Ovary (tissue), 9 donors: ENCODE data around the gene EPS8. TPM values are rescaled to one million over a fixed set of nuclear protein-coding genes. Genes with fewer than 3 reads are reported as not detected.

Source experiments
- DNase-seq, 5 donors: peaks; one replicate each; pipeline ENCODE4 v3.0.0-alpha.2; 2019 to 2020
- H3K27ac ChIP-seq, 2 donors: fragments of 200-600 bp; one replicate each; pipeline versions ENCODE4 v1.5.1 to v1.8.0; 2019 to 2022
- H3K27me3 ChIP-seq: fragments of 200-600 bp; one replicate; pipeline ENCODE4 v1.8.0; 2022
- H3K36me3 ChIP-seq: fragments of 200-600 bp; sonication (generic); one replicate; pipeline ENCODE4 v1.5.1; 2019
- H3K4me1 ChIP-seq: one replicate; pipeline ENCODE4 v1.8.1; 2013; ENCODE audit warnings: mild to moderate bottlenecking, moderate library complexity; ENCODE audit not compliant: insufficient read depth
- H3K4me3 ChIP-seq: fragments of 200-600 bp; sonication (generic); one replicate; pipeline ENCODE4 v1.5.1; 2017
- H3K9me3 ChIP-seq, 2 donors: fragments of 200-600 bp in 1 of 2; sonication (generic) in 1 of 2; one replicate each; pipeline versions ENCODE4 v1.5.1 to v1.8.1; 2013 to 2019; ENCODE audit warnings: mild to moderate bottlenecking in 1 of 2, moderate library complexity in 1 of 2
- EP300 ChIP-seq: sonication (generic); formaldehyde crosslinking; IDR thresholded peaks from one replicate; pipeline ENCODE4 v1.6.1; 2017; ENCODE audit warnings: antibody characterized with exemption
- POLR2A ChIP-seq: fragments of 450-650 bp; IDR thresholded peaks from one replicate; pipeline ENCODE4 v1.6.1; 2017; ENCODE audit warnings: antibody characterized with exemption, mild to moderate bottlenecking, moderate library complexity
- WGBS, 3 donors: extraction: QIAGEN DNeasy Blood & Tissue Kit in 1 of 3; methylation state at CpG; one replicate each; pipeline versions ENCODE4 v1.1.5 to v1.1.7; 2013 to 2017; 5-methylcytosine and 5-hydroxymethylcytosine counted together
- intact Hi-C, 4 donors: fragments of 100-400 bp; cut with DNase I; formaldehyde crosslinking; loops; one replicate each; pipeline versions ENCODE4 v1.11.0 to v1.15.1; 2022 to 2023
- polyA plus RNA-seq, 2 donors: library from polyadenylated mRNA; stranded (reverse); fragments of 200-250 nt in 1 of 2; fragments of 350-450 nt in 1 of 2; fragmentation: Illumina TruSeq in 1 of 2; extraction: RNeasy Lipid Tissue Mini Kit (QIAGEN cat#74804) in 1 of 2; gene quantifications; one replicate each; pipeline ENCODE4 v1.2.3, GENCODE V29; 2013 to 2014
- total RNA-seq, 7 donors: library from RNA; depleted of rRNA in 2 of 7; stranded (reverse); fragments of >200 nt in 2 of 7; fragmentation: NEBNext Ultra II Directional in 3 of 7; extraction: Animal tissue kit (Norgen Biotek cat#: 25700) in 3 of 7; gene quantifications; one replicate each; pipeline versions ENCODE4 v1.1.0 to v1.2.4, GENCODE V29; 2016 to 2023
- TF ChIP-seq, protein P1 (sequence below), 3 donors: fragments of 450-650 bp in 2 of 3; fragments of 200-600 bp in 1 of 3; IDR thresholded peaks; one replicate each; pipeline versions ENCODE4 v1.5.1 to v1.8.0; 2016 to 2022; ENCODE audit warnings: antibody characterized with exemption in 3 of 3, mild to moderate bottlenecking in 1 of 3
- donor health status: DM: no; HTN: no; CAD: no; lungs with moderate emphysema.
- donor health status: DM: no; HTN: no; CAD: no.
- donor health status: Bipolar disorder and iron deficiency.
- donor health status: DM: yes; HTN: yes; CAD: no.
- donor health status: DM: no; HTN: no; CAD: no.
- donor health status: DM: yes; HTN: yes; CAD: no.

EPS8 gene
- total and polyA plus RNA-seq, 9 donors, result 56.2 to 94.9 (median 77.4) TPM

DNA sequence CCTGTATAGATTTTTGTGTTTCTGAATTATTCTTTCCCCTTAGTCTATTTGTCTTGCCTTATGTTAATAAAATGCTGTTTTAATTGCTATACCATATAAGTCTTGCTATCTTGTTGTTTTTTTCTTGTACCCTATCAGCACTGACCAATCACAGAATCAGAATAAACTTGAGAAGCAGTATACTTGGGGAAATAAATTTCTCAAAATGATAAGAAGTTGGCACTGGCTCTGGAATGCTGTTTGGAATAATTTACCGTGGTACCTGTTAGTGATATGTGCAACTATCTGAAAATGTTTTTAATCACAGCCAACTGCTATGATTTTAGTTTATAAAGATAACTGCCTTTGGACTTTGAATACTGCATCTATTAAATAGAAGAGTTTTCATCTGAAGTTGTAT, 37.9 kb upstream of the EPS8 start:
- Histone ChIP-seq H3K4me1 (no peaks in the 10 kb centered on the region), H3K27ac (no peak overlapping the region), H3K27me3 (no peaks in the 10 kb centered on the region), H3K36me3 (no peaks in the 10 kb centered on the region), H3K4me3 (no peak overlapping the region), H3K9me3 (no peaks in the 10 kb centered on the region)
- no peak for DNase-seq
- TF ChIP-seq EP300 (no peak), POLR2A (no peak)
- TF ChIP-seq, protein P1, sequence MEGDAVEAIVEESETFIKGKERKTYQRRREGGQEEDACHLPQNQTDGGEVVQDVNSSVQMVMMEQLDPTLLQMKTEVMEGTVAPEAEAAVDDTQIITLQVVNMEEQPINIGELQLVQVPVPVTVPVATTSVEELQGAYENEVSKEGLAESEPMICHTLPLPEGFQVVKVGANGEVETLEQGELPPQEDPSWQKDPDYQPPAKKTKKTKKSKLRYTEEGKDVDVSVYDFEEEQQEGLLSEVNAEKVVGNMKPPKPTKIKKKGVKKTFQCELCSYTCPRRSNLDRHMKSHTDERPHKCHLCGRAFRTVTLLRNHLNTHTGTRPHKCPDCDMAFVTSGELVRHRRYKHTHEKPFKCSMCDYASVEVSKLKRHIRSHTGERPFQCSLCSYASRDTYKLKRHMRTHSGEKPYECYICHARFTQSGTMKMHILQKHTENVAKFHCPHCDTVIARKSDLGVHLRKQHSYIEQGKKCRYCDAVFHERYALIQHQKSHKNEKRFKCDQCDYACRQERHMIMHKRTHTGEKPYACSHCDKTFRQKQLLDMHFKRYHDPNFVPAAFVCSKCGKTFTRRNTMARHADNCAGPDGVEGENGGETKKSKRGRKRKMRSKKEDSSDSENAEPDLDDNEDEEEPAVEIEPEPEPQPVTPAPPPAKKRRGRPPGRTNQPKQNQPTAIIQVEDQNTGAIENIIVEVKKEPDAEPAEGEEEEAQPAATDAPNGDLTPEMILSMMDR (IDR thresholded peaks at IDR 0.05), result no peak
- intact Hi-C loops, result no loop called here
- WGBS, 3 donors, result 5 to 15% (median 13%) methylated on average over 1 of the region's 1 CpG

DNA sequence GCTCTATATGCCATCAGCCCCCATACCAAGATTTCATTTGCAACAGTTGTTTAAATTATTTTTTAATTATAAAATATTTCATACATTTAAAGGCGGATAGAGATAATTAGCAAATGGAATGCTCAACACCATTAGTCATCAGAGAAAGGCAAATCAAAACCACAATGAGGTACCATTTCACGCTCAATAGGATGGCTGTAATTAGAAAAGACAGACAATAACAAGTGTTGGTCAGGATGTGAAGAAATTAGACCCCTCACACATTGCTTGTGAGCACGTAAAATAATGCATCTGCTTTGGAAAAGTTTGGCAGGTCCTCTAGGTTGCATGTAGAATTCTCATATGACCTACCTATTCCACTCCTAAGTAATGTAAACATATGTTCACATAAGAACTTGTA, 35.3 kb upstream of the EPS8 start:
- Histone ChIP-seq H3K27me3 (no peaks in the 10 kb centered on the region), H3K4me3 (no peak overlapping the region), H3K9me3 (no peaks in the 10 kb centered on the region), H3K27ac (no peak overlapping the region), H3K36me3 (no peaks in the 10 kb centered on the region), H3K4me1 (no peaks in the 10 kb centered on the region)
- 92 to 96% (median 92%) methylated on average over 3 of the region's 3 CpGs for WGBS, 3 donors
- intact Hi-C loops, result no loop called here
- TF ChIP-seq POLR2A (no peak), EP300 (no peak)
- TF ChIP-seq, protein P1 (IDR thresholded peaks at IDR 0.05), result no peak
- DNase-seq, result no peak

DNA sequence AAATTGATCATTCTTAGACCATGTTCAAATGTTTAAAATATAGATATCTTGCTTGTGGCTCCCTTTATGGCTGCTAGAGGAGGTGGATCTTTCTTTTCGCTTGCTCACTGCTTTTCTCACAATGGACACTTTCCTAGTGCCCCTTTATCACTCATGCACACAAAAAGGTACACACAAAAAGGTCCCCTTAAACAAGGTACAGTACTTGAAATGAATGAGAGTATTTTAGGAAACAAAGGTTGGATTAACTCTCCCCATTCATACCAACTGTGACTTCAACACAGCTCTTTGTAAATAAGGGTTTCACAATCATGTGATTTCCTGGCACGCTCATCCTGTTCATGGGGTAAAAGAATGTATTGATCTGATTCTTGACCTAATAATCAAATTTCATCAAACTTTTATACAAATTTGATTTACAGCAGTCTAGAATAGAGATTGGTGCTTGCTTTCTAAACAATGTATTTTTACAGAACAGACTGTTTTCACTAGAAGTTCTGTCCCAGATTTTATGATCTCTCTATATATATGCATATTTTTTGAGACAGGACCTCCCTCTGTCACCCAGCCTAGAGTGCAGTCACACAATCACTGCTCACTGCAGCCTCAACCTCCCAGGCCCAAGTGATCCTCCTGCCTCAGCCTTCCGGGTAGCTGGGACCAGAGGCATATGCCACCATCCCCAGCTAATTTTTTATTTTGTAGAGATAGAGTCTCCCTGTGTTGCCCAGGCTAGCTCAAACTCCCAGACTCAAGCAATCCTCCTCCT, 34.4 kb upstream of the EPS8 start:
- Histone ChIP-seq H3K36me3 (no peaks in the 10 kb centered on the region), H3K27ac (no peak overlapping the region), H3K4me1 (no peaks in the 10 kb centered on the region), H3K4me3 (no peak overlapping the region), H3K9me3 (no peaks in the 10 kb centered on the region), H3K27me3 (no peaks in the 10 kb centered on the region)
- TF ChIP-seq, protein P1 (IDR thresholded peaks at IDR 0.05), result no peak
- TF ChIP-seq EP300, result no peak
- no peak for TF ChIP-seq POLR2A
- intact Hi-C loops, result no loop called here
- WGBS, 3 donors, result 90 to 93% (median 92%) methylated on average over 3 of the region's 3 CpGs
- no peak for DNase-seq

DNA sequence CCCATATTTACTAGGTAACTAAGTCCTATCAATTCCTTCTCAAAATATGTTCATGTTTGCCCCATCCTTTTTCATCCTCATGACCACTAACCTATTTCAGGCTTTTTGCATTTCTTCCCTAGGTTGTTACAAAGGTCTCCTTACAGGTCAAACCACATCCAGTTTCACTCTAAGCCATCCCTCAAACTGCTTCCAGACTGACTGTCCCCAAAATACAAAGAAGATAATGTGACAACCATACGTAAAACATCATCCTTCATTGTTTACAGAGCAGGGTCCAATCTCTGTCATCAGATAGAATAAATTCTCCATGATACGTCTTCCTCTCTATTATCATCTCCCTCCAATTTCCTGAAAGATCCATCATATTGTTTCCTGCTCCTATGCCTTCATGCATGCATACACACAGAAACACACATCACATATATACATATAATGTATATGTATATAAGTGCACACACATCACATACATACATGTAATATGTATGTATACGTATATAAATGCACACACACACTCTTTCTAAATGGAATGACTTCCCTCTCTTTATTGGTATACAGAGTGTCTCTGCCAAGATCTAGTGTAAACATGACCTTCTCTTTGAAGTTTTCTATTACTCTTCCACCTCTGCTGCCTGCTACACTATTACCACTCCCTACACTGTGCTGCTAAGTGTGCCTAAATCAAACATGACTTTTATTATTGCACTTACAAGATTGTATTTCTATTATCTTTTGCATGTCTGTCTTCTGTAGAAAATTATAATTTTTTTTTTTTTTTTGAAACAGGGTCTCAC, 30.7 kb upstream of the EPS8 start:
- no peak overlapping the region for H3K4me3 ChIP-seq
- no peak overlapping the region for H3K27ac ChIP-seq
- no peaks in the 10 kb centered on the region for H3K9me3 ChIP-seq
- no peak for TF ChIP-seq EP300
- no peak for TF ChIP-seq POLR2A
- TF ChIP-seq, protein P1 (IDR thresholded peaks at IDR 0.05), result no peak
- no peaks in the 10 kb centered on the region for H3K4me1 ChIP-seq
- no peaks in the 10 kb centered on the region for H3K36me3 ChIP-seq
- DNase-seq, result no peak
- intact Hi-C loops, result no loop called here
- H3K27me3 ChIP-seq, result no peaks in the 10 kb centered on the region
- WGBS, 3 donors, result 84 to 91% (median 86%) methylated on average over 3 of the region's 3 CpGs
